GM23338 (cell line): ENCODE results near the gene CYP26B1.

Source experiments
- CREB1 ChIP-seq: fragments of 250-450 bp; sonication (Bioruptor Pico); IDR thresholded peaks from 2 replicates; pipeline ENCODE4 v1.5.0; 2020; ENCODE audit warnings: low read depth, mild to moderate bottlenecking, moderate library complexity
- CTCF ChIP-seq, 2 experiments: fragments of 200-600 bp in 1 of 2; sonication (generic) in 1 of 2; conservative IDR thresholded peaks; 2 replicates each; pipeline versions ENCODE4 v1.5.1 to v1.6.1; 2016 to 2017; ENCODE audit warnings: antibody characterized with exemption in 2 of 2, low read depth in 2 of 2, mild to moderate bottlenecking in 2 of 2, moderate library complexity in 1 of 2
- ETS1 ChIP-seq: IDR thresholded peaks from 2 replicates; pipeline ENCODE4 v1.6.1; 2016; ENCODE audit warnings: antibody characterized with exemption
- EZH2 ChIP-seq: fragments of 200-600 bp; sonication (generic); IDR thresholded peaks from one replicate; pipeline ENCODE4 v1.8.0; 2017; ENCODE audit warnings: antibody characterized with exemption, mild to moderate bottlenecking, low read depth; ENCODE audit not compliant: unreplicated experiment
- EZH2phosphoT487 ChIP-seq: fragments of 200-600 bp; sonication (generic); IDR thresholded peaks from one replicate; pipeline ENCODE4 v1.8.1; 2018; ENCODE audit warnings: antibody characterized with exemption; ENCODE audit not compliant: unreplicated experiment
- JUNB ChIP-seq: IDR thresholded peaks from one replicate; pipeline ENCODE4 v1.6.1; 2016; ENCODE audit warnings: antibody characterized with exemption; ENCODE audit not compliant: unreplicated experiment
- NANOG ChIP-seq: IDR thresholded peaks from 2 replicates; pipeline ENCODE4 v1.6.1; 2016; ENCODE audit warnings: antibody characterized with exemption, borderline replicate concordance
- POLR2AphosphoS5 ChIP-seq: IDR thresholded peaks from 2 replicates; pipeline ENCODE4 v1.6.1; 2016; ENCODE audit warnings: antibody characterized with exemption, low read depth
- REST ChIP-seq: IDR thresholded peaks from one replicate; pipeline ENCODE4 v1.6.1; 2018; ENCODE audit warnings: antibody characterized with exemption; ENCODE audit not compliant: unreplicated experiment
- STAT1 ChIP-seq: IDR thresholded peaks from one replicate; pipeline ENCODE4 v1.6.1; 2016; ENCODE audit warnings: antibody characterized with exemption; ENCODE audit not compliant: unreplicated experiment

- TF ChIP-seq CTCF (conservative IDR thresholded peaks at IDR 0.05; ENCODE audit: low read depth in 2 of 2) (no peak), EZH2 (no peak), JUNB (no peak), POLR2AphosphoS5 (no peak), STAT1 (no peak), CREB1 (CRISPR knock-in tag) (no peak), EZH2phosphoT487 (no peak), ETS1 (no peak), NANOG (no peak), REST (no peak)
Measured at GRCh38 chr2:72139471-72139873, 8.2 kb downstream of the CYP26B1 start.
